HG03066 (cell line): ENCODE measurements around the gene IL37.
"Not testable (repeated sequence)": the region's sequence is repeated elsewhere in the genome, so short reads cannot be mapped to it uniquely, and the experiment has no call there.

ENCODE experiments used
- ATAC-seq: cut with Tn5 transposase; IDR thresholded peaks from one replicate; pipeline ENCODE4 v1.9.1; 2021; ENCODE audit warnings: low read depth; ENCODE audit not compliant: unreplicated experiment

The IL37 gene

DNA sequence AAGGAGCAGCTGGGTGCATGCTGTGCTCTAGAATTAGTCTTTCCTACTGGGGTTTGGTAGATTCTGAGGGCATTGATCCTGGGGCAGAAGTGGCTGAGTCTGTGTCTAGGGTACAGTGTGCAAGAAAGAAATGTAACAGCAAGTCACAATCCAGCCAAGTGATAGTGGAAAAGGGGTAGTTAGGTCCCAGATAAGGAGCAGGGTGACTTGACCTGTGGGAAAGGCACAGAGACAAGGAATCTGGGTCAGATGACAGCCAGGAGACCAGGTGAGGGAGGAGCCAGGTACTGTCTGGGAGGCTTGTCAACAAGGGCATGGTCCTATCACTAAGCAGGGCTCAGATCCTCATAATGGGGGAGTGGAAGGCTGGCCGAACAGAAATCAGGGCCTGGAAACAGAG is 8.1 kb downstream of the IL37 start:
- ATAC-seq, result no peak

DNA sequence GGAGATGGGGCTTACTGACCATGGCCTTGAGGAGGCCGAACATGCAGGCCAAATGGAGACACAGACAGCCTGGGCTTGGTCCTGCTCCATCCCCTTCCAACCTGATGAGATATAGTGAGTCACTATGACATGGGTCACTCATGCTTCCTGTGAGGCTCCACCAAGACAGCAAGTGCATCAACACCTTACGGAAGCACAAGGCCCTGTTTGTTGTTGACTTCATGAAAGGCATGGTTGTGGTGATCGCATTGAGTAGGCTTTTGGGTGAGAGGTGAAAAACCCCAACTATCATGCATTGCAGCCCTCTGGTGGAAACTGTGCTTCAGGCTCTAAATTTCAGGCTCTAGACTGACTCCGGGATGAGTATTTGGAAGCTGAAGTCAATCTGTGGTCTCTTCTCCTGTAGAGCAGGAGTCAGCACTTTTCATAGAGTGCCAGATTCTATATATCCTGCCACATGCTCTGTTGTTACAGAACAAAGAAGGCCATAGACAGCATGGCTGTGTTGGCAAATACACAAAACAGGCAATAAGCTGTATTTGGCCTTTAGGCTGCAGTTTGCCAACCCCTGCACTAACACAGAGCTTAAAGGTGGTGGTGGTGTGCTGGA is 10.1 kb downstream of the IL37 start:
- ATAC-seq, result no peak

DNA sequence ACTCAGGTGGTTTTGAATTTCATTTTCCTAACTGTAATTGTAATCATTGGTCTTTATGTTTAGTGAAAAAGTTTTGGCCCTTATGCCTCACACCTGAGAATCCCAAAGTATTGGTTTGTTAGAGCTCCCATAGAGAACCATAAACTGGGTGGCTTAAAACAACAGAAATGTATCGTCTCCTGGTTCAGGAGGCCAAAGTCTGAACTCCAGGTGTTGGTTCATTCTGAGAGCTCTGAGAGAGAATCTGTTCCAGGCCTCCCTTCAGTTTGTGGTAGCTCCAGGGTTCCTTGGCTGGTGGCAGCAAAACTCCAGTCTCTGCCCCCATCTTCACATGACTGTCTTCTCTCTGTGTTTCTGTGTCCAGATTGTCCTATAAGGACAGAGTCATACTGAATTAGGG is 11.0 kb downstream of the IL37 start:
- no peak for ATAC-seq

DNA sequence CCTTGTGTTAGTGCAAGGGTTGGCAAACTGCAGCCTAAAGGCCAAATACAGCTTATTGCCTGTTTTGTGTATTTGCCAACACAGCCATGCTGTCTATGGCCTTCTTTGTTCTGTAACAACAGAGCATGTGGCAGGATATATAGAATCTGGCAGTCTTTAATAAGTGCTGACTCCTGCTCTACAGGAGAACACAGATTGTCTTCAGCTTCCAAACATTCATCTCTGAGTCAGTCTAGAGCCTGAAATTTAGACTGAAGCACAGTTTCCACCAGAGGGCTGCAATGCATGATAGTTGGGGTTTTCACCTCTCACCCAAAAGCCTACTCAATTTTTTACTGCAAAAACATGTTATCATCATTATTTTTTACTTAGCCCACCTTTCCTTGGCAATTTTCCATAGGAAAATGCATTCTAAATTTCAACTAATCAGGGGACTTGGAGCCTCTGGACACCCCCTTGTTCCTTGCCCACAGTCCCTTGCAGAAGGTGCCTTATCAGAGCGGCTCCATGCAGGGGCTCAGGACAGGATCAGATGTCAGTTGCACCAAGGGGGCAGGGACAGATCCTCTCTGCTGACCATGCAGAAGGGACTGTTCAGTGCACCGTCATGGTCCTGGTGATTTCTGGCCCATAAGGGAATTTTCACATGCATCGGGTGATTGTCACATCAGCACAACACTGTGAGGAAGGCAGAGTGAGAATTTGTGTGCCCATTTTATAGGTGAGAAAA is 12.4 kb downstream of the IL37 start:
- no peak for ATAC-seq

DNA sequence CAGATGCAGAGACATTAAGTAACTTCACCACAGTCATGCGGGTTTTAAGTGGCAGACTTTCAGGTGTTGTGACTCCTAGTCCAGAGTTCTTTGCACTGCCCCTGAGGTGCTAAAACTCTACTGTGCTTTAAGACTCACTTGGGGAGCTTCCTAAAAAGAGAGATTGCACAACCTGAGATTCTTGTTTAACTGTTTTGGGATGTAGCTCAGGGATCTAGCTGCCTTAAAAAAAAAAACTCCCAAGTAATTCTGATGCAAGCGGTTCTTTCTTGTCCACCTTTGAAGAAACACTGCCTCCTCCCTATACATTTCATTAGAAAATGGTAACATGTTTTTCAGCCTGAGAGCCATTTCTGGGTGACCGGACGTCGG is 13.0 kb downstream of the IL37 start:
- no peak for ATAC-seq

- ATAC-seq, result no peak
Observed at GRCh38 chr2:112924360-112924759, 13.4 kb downstream of the IL37 start.

GRCh38 chr2:112924821-112925220 is 13.9 kb downstream of the IL37 start:
- ATAC-seq, result no peak

DNA sequence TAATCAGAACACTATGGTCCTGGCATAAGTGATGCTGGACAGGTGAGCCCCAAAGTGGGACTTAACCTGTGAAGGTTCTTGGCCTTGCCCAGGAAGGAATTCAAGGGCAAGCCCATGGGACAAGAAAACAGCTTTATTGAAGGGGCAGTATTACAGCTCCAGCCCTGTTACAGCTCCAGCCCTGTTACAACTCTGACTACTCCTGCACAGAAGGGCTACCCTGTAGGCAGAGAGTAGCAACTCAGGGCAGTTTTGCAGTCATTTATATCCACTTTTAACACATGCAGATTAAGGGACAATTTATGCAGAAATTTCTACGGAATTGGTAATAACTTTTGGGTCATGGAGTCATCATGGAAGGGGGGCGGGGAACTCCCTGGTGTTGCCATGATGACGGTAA is 15.7 kb downstream of the IL37 start:
- ATAC-seq, result no peak

- no peak for ATAC-seq
Observed at GRCh38 chr2:112927745-112928144, 16.8 kb downstream of the IL37 start.

DNA sequence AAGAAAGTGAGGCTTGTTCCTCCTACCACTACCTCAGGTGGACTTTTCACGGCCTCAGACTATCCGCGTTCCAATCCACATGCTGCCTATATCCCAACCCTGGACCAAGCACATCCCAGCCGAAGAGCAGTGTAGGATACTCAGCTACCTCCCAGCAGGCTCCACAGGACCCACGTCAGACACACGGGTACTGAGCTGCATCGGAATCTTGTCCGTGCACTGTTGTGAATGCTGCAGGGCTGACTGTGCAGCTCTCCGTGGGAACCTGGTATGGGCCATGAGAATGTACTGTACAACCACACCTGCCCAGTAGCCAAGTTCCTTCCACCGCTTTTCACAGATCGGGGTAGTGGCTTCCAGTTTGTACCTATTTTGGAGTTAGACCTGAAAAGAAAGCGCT is 22.3 kb downstream of the IL37 start:
- ATAC-seq, result no peak

GRCh38 chr2:112934117-112934516 is 23.2 kb downstream of the IL37 start:
- not testable (repeated sequence) for ATAC-seq

- ATAC-seq, result no peak
Observed at GRCh38 chr2:112936927-112937232, 25.9 kb downstream of the IL37 start.

DNA sequence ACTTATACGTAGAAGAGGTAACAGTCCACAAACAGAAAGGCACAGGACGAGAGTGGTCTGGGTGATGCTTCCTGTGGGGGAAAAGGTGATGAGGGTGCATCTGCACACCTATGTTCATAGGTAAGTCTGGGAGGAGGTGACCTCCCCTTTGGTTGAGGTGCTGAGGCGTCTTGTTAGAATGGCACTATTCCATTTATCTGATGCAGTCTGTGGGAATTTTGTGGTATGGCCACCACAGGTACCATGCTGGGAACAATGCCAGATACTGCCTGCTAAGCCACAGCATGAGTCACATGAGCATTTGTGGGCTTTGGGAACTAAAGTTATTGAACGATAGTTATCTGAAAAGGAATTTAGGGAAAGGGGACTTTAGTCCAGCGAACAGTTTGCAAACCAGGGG is 27.9 kb downstream of the IL37 start:
- no peak for ATAC-seq

DNA sequence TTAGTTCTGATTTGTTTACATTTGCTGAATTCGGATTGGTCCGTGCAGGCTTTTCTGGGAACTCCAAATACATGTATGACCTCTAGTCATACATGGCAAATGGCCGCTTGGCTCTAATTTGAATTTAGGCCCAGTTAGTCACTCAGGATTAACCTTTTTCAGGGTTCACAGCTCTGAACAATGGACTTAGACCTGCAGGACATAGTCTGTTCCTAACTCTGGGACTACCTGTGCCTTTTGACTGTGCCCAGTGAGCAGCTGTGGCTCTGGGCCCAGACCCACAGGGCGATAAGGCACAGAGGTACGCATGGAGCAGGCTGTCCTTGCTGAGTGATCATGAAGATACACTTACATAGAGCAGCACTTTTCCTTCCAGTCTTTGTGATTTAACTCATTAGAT is 28.5 kb downstream of the IL37 start:
- ATAC-seq, result no peak

GRCh38 chr2:112940859-112941625 is 30.1 kb downstream of the IL37 start:
- no peak for ATAC-seq

DNA sequence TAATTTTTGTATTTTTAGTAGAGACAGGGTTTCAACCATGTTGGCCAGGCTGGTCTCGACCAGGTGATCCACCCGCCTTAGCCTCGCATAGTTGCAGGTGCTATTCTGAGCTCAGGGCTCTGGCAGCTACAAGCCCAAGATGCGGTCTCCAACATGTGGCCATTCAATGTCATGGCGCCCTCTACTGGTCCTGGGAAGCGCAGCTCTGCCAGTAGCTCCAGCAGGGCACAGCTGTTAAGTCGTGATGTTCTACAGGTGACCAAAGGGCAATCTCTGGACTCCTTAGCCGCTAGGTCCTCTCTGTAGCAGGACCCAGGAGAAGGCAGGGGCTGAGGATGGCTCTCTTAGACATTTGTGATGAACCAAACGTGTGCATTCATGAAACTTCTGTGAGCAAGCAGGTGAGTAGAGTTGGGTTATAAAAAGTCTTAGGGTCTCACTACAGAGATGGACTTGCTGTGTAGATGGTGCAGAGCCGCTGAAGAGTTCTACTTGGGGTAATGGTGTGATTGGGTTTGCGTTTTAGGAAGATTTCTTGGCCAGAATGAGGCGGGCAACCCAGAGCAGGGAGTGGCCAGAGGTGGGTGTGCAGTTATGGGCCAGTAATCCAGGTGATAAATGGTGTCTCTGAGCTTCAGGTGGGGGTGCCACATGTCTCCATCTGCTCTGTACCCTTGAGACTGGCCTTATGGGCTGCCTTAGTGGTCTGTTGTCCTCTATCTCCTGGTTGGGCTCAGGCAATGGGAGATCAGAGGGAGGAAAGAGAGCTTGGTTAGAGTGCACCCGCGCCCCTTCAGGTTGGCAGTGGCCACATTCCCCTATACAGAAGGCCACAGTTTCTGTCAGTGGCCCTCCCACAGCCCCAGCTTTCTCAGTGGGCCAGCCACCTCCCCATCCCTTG is 31.0 kb downstream of the IL37 start:
- peak; percentile 84 for ATAC-seq

GRCh38 chr2:112942654-112943002 is 31.7 kb downstream of the IL37 start:
- ATAC-seq, result no peak

- no peak for ATAC-seq
Observed at GRCh38 chr2:112944971-112945370, 34.0 kb downstream of the IL37 start.

DNA sequence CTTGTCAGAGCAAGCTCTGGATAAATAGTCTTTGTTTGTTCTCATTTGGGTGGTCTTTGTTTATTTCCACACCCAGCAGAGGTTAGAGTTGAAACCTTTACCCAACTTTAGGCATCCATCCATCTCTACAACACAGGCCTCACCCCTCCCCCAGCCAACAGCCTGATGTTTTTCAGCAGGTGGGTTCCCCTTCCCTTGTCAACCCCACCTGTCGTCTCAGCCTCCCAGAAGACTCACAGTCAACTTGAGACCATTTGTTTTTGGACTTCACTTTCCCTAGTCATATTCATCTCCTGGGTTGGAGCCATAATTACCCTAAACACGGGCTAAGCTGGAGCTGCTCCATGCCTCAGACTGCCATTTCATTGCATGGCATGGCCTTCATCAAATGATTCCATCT is 35.1 kb downstream of the IL37 start:
- no peak for ATAC-seq

- no peak for ATAC-seq
Observed at GRCh38 chr2:112947374-112947773, 36.4 kb downstream of the IL37 start.

GRCh38 chr2:112949456-112949855 is 38.5 kb downstream of the IL37 start:
- ATAC-seq, result no peak
